ENCODE measurements around the gene FGFBP1. TPM values are rescaled to one million over a fixed set of nuclear protein-coding genes. Genes with fewer than 3 reads are reported as not detected.

Gene FGFBP1
- polyA plus RNA-seq, 1 donor from 2014 or later: not detected

DNA sequence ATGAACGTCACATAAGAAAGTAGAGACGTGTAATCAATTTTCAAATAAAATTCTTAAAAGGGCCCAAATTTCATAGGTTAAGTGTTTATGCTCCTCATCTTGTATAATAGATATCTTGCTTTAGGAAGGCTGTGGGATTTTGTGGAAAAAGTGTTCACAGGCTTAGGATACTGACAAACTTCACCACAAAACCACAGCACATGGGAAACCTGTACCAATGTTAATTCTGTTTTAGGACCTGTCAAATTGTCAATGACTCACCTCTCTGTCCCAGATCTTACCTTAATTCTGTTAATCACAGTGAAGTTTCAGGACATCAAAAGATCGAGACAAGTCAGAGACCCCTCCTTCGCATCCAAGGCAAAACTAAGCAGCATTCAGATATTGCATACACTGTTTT, 24.2 kb downstream of the FGFBP1 start:
- H3K27ac ChIP-seq (ENCODE audit: low read length): no peak overlapping the region
- no peak overlapping the region for H3K9ac ChIP-seq (ENCODE audit: low read length)
- H3K36me3 ChIP-seq (ENCODE audit: insufficient read depth, low read length): no peaks in the 10 kb centered on the region
- no peaks in the 10 kb centered on the region for H3K79me2 ChIP-seq (replicated peaks; ENCODE audit: insufficient read depth, low read length)
- TF ChIP-seq CTCF (IDR thresholded peaks at IDR 0.05; ENCODE audit: poor library complexity, severe bottlenecking): no peak
- no peak for TF ChIP-seq EP300 (conservative IDR thresholded peaks at IDR 0.05; ENCODE audit: poor library complexity, severe bottlenecking)
- no peak for TF ChIP-seq EZH2 (IDR thresholded peaks at IDR 0.05; ENCODE audit: borderline replicate concordance, insufficient read depth, low read length, poor library complexity, severe bottlenecking)
- no peak for TF ChIP-seq RAD21 (conservative IDR thresholded peaks at IDR 0.05)
- no peak for TF ChIP-seq POLR2AphosphoS5 (IDR thresholded peaks at IDR 0.05)
- no peak for TF ChIP-seq TAF1 (IDR thresholded peaks at IDR 0.05; ENCODE audit: low read depth)
- TF ChIP-seq REST (IDR thresholded peaks at IDR 0.05; ENCODE audit: borderline replicate concordance): no peak
- TF ChIP-seq MXI1 (conservative IDR thresholded peaks at IDR 0.05; ENCODE audit: poor library complexity, severe bottlenecking): no peak
- no peak for TF ChIP-seq SMC3 (conservative IDR thresholded peaks at IDR 0.05; ENCODE audit: poor library complexity)
- H2AFZ ChIP-seq (ENCODE audit: low read depth, low read length): no peak overlapping the region
- H3K27me3 ChIP-seq (ENCODE audit: insufficient read depth, low read depth, low read length): no peaks in the 10 kb centered on the region
- no peaks in the 10 kb centered on the region for H3K9me3 ChIP-seq (ENCODE audit: low read length)
- H3F3A ChIP-seq (ENCODE audit: insufficient read depth, low read length, poor library complexity, severe bottlenecking): no peaks in the 10 kb centered on the region
- H3K9me2 ChIP-seq (ENCODE audit: insufficient read depth, low read length): no peaks in the 10 kb centered on the region
- H4K20me1 ChIP-seq (ENCODE audit: insufficient read depth): no peaks in the 10 kb centered on the region
- H3K4me3 ChIP-seq (ENCODE audit: low read length): no peak overlapping the region
- no peak overlapping the region for H3K4me2 ChIP-seq (ENCODE audit: low read length)

DNA sequence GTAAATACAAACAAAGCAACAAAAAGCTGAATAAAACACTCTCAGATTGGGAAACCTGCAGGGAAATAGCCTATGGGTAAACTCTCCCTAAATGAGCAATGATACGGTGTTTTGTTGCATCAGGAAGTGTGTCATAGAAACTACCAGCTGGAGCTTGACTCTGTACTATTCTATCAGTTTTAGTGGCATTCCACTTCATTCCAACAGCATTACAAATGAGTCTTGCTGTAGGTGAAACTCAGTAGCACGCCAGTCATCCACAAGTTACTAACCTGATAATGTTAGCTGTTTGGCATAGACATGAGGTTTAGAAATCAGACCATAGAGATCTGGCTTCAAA, 24.9 kb downstream of the FGFBP1 start:
- Histone ChIP-seq H3K27me3 (ENCODE audit: insufficient read depth, low read depth, low read length) (no peaks in the 10 kb centered on the region), H3F3A (ENCODE audit: insufficient read depth, low read length, poor library complexity, severe bottlenecking) (no peaks in the 10 kb centered on the region), H2AFZ (ENCODE audit: low read depth, low read length) (no peak overlapping the region), H3K4me3 (ENCODE audit: low read length) (no peak overlapping the region), H3K79me2 (replicated peaks; ENCODE audit: insufficient read depth, low read length) (no peaks in the 10 kb centered on the region), H3K36me3 (ENCODE audit: insufficient read depth, low read length) (no peaks in the 10 kb centered on the region), H3K4me2 (ENCODE audit: low read length) (no peak overlapping the region), H4K20me1 (ENCODE audit: insufficient read depth) (no peaks in the 10 kb centered on the region), H3K27ac (ENCODE audit: low read length) (no peak overlapping the region), H3K9ac (ENCODE audit: low read length) (no peak overlapping the region), H3K9me3 (ENCODE audit: low read length) (no peaks in the 10 kb centered on the region), H3K9me2 (ENCODE audit: insufficient read depth, low read length) (no peaks in the 10 kb centered on the region)
- no peak for TF ChIP-seq EP300 (conservative IDR thresholded peaks at IDR 0.05; ENCODE audit: poor library complexity, severe bottlenecking)
- no peak for TF ChIP-seq MXI1 (conservative IDR thresholded peaks at IDR 0.05; ENCODE audit: poor library complexity, severe bottlenecking)

Measured in neural cell (in vitro differentiated cells).